Measurements from ENCODE around the gene DCTD.
"Not testable (repeated sequence)": the region's sequence is repeated elsewhere in the genome, so short reads cannot be mapped to it uniquely, and the experiment has no call there.

Gene DCTD

DNA sequence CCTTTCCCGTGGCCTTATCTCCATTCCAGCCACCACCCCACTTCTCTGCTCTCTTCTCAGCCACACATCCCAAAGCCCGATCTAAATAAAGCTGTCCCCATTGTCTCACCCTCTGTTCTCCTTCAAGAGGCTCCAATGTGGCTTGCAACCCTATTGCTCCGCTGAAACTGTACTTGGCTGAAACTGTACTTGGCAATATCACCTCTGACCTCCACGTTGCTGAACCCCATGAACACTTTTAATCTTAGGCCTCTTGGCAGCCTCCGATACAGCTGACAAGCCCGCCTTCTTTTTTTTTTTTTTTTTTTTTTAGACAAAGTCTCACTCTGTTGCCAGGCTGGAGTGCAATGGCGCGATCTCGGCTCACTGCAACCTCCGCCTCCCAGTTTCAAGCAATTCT is 12.1 kb downstream of the DCTD start:
- Histone ChIP-seq H3K4me3 (replicated peaks; ENCODE audit: low read depth, low read length) (no peak overlapping the region), H3K36me3 (ENCODE audit: control insufficient read depth, insufficient read depth, low read length) (peaks cover 16% of the 10 kb centered on the region), H3K27me3 (replicated peaks; ENCODE audit: control insufficient read depth, insufficient read depth, low read length) (no peaks in the 10 kb centered on the region)
- DNase-seq (ENCODE audit: extremely low read depth, insufficient read length): no peak
- TF ChIP-seq, protein P1, sequence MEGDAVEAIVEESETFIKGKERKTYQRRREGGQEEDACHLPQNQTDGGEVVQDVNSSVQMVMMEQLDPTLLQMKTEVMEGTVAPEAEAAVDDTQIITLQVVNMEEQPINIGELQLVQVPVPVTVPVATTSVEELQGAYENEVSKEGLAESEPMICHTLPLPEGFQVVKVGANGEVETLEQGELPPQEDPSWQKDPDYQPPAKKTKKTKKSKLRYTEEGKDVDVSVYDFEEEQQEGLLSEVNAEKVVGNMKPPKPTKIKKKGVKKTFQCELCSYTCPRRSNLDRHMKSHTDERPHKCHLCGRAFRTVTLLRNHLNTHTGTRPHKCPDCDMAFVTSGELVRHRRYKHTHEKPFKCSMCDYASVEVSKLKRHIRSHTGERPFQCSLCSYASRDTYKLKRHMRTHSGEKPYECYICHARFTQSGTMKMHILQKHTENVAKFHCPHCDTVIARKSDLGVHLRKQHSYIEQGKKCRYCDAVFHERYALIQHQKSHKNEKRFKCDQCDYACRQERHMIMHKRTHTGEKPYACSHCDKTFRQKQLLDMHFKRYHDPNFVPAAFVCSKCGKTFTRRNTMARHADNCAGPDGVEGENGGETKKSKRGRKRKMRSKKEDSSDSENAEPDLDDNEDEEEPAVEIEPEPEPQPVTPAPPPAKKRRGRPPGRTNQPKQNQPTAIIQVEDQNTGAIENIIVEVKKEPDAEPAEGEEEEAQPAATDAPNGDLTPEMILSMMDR (IDR thresholded peaks at IDR 0.05; ENCODE audit: insufficient read depth, low read length, poor library complexity, severe bottlenecking): no peak

DNA sequence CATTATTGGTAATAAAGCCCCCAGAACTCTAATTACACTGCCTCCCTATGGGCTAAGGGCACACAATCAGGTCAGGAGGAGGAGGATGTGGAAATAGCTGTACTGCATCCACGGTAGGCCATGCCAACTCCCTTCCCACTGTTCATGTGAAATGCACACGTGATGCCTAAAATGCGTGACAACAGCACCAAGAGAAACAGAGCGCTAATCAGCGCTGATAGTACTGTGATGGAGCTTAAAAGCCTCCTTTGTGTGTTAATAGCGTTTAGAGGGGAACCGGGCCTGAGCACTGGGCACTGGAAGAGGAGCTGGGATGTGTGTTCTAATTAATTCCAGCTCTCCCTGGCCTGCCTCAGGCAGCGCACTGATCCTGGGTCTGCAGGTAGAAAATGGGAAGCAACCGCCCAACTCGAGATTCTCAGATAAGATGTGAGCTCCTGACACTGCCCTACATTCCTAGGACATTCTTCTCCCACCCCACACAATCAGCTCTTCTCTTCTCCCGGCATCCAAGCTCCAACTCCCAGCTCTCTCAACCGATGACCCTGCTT is 12.9 kb downstream of the DCTD start:
- Histone ChIP-seq H3K4me3 (replicated peaks; ENCODE audit: low read depth, low read length) (no peak overlapping the region), H3K27me3 (replicated peaks; ENCODE audit: control insufficient read depth, insufficient read depth, low read length) (no peaks in the 10 kb centered on the region), H3K36me3 (ENCODE audit: control insufficient read depth, insufficient read depth, low read length) (peaks cover 14% of the 10 kb centered on the region)
- TF ChIP-seq, protein P1 (IDR thresholded peaks at IDR 0.05; ENCODE audit: insufficient read depth, low read length, poor library complexity, severe bottlenecking): no peak
- no peak for DNase-seq (ENCODE audit: extremely low read depth, insufficient read length)

DNA sequence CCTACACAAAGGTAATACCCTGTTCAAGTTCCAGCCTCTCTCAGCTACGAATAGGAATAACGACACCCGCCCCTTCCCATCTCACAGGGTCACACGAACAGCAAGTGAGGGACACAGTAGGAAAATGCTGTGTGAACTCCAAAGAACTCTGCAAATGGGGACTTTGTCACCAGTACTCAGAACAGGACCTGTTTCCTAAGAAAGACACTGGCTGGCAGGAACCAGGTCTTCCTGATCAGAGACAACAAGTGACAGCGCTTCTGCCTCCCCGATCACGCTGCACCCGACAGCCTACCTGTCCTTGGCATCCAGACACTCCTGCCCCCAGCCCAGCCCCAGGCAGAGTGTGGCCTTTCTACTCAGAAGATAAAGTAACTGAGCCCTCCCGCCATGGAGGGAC is 14.2 kb downstream of the DCTD start:
- peaks cover 18% of the 10 kb centered on the region for H3K36me3 ChIP-seq (ENCODE audit: control insufficient read depth, insufficient read depth, low read length)
- H3K27me3 ChIP-seq (replicated peaks; ENCODE audit: control insufficient read depth, insufficient read depth, low read length): no peaks in the 10 kb centered on the region
- TF ChIP-seq, protein P1 (IDR thresholded peaks at IDR 0.05; ENCODE audit: insufficient read depth, low read length, poor library complexity, severe bottlenecking): no peak
- no peak for DNase-seq (ENCODE audit: extremely low read depth, insufficient read length)
- no peak overlapping the region for H3K4me3 ChIP-seq (replicated peaks; ENCODE audit: low read depth, low read length)

DNA sequence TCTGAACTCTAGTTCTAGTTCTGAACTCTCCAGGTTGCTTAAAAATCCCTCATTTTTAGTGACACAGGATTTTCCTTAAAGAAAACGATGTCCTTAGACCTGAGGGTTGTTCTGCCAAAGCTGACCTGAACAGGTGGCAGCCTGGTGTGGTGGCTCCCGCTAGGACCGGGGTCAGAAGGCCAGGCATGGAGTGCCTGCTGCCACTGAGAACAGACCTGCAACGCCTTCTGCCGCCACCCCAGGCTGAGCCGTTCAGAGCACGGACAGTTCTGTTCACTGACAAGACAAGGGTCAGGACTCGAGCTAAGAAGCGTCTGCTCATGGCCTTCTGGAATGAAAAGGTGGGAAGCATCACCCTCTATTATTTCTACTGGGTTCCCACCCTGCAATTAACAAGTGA is 15.8 kb downstream of the DCTD start:
- H3K36me3 ChIP-seq (ENCODE audit: control insufficient read depth, insufficient read depth, low read length): peaks cover 26% of the 10 kb centered on the region
- no peak overlapping the region for H3K4me3 ChIP-seq (replicated peaks; ENCODE audit: low read depth, low read length)
- DNase-seq (ENCODE audit: extremely low read depth, insufficient read length): no peak
- no peaks in the 10 kb centered on the region for H3K27me3 ChIP-seq (replicated peaks; ENCODE audit: control insufficient read depth, insufficient read depth, low read length)
- TF ChIP-seq, protein P1 (IDR thresholded peaks at IDR 0.05; ENCODE audit: insufficient read depth, low read length, poor library complexity, severe bottlenecking): no peak

DNA sequence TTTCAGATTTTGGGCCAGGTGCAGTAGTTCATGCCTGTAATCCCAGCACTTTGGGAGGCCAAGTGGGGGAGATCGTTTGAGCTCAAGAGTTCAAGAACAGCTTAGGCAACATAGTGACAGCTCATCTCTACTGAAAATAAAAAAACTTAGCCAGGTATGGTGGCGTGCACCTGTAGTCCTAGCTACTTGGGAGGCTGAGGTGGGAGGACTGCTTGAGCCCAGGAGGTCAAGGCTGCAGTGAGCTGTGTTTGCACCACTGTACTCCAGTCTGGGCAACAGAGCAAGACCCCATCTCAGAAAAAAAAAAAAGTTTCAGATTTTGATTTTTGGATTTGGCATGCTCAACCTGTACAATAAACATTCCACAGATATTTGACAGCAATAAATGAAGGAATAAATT is 17.2 kb downstream of the DCTD start:
- not testable (repeated sequence) for DNase-seq (ENCODE audit: extremely low read depth, insufficient read length); H3K27me3 ChIP-seq (replicated peaks; ENCODE audit: control insufficient read depth, insufficient read depth, low read length); H3K4me3 ChIP-seq (replicated peaks; ENCODE audit: low read depth, low read length)
- H3K36me3 ChIP-seq (ENCODE audit: control insufficient read depth, insufficient read depth, low read length): peaks cover 32% of the 10 kb centered on the region

DNA sequence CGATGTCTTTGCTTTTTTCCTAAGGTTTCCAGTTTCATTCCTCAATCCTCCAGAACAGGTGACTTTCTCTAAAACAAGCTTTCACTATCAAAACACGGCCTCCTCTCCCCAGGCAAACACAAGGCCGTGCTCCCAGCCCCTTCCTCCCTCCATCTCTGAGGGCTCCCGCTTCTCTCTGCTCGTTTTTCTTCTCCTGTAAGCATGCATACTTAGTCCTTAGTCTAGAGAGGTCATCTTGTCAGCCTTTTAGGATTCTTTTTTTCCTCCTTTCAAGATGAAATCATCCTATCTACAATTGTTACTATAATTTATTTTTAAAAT is 18.7 kb downstream of the DCTD start:
- peaks cover 32% of the 10 kb centered on the region for H3K36me3 ChIP-seq (ENCODE audit: control insufficient read depth, insufficient read depth, low read length)
- H3K4me3 ChIP-seq (replicated peaks; ENCODE audit: low read depth, low read length): no peak overlapping the region
- DNase-seq (ENCODE audit: extremely low read depth, insufficient read length): no peak
- TF ChIP-seq, protein P1 (IDR thresholded peaks at IDR 0.05; ENCODE audit: insufficient read depth, low read length, poor library complexity, severe bottlenecking): no peak
- H3K27me3 ChIP-seq (replicated peaks; ENCODE audit: control insufficient read depth, insufficient read depth, low read length): no peaks in the 10 kb centered on the region

Data from GM06990 (cell line).